HG03460 (cell line): ENCODE measurements around the gene PIERCE2.
"Not testable (repeated sequence)": the region's sequence is repeated elsewhere in the genome, so short reads cannot be mapped to it uniquely, and the experiment has no call there.

Experiments
- ATAC-seq: cut with Tn5 transposase; IDR thresholded peaks from one replicate; pipeline ENCODE4 v1.9.1; 2021; ENCODE audit not compliant: unreplicated experiment

The PIERCE2 gene

DNA sequence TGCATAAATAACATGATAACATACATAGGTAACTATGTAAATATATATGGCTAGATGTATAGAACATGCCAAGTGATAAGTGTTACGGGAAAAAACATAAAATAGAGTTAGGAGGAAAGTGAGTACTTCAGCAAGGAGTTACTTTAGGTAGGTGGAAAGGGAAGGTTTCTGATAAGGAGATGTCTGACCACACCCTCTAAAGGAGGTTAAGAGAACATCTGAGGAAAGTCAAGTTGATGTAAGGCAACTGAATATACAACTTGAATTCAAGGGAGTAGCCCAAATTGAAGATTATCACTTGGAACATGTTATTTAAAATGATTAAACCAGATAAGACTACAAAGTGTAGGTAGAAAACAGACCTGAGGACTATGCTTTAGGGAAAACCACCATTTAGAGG is 13.8 kb downstream of the PIERCE2 start:
- ATAC-seq: no peak

DNA sequence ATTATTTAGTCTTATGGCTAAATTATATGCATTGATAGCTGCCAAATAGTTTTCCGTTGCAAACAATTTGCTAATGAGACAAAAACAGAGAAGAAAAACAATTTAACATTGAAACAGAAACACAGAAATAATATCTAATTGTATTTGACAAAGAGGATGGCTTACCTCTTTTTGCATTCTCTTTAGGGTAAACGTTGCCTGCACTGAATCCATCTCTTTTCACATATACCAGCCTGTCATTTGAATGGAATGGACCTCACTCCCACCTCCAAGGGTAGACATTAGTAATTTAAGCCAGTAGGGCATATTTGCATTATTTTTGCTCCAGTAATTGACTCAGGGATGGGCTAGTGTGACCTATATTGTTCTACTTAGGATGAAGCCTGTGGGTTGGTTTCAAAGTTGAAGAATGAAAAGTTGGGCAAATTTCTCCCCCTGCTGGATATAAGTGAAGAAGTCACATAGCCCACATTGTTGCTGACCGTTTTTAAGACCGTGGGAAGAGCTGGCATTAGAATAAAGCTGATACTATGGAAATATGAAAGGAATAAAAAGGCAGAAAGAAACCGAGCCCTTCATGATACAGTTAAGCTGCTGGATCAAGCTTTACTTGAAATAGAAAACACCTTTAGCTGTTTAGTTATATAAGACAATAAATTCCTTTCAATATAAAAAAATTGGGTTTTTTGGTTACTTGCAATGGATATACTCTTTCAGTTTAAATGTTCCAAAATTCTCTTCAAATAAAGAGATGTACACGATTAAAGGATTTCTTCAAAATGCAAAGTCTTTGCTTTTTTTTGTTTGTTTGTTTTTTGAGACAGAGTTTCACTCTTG is 26.9 kb downstream of the PIERCE2 start:
- no peak for ATAC-seq

DNA sequence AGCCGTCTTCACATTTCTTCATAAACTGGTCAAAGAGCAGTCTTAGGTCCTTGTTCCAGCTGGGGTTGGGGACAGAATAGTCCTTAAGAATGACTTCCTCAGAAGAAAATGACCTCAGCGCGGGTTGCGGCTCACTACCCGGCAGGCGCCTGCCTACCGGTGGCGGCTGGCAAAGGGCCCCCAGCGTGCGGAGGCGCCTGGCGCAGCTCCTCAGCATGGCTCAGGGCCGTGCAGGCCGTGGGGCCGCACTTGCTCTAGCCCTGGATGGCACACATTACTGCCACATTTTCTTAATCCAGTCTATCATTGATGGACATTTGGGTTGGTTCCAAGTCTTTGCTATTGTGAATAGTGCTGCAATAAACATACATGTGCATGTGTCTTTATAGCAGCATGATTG is 34.8 kb downstream of the PIERCE2 start:
- not testable (repeated sequence) for ATAC-seq

DNA sequence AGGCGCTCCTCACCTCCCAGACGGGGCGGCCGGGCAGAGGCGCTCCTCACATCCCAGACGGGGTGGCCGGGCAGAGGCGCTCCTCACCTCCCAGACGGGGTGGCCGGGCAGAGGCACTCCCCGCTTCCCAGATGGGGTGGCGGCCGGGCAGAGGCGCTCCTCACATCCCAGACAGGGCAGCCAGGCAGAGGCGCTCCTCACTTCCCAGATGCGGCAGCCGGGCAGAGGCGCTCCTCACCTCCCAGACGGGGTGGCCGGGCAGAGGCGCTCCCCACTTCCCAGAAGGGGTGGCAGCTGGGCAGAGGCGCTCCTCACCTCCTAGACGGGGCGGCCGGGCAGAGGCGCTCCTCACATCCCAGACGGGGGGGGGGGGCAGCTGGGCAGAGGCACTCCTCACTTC is 37.6 kb downstream of the PIERCE2 start:
- not testable (repeated sequence) for ATAC-seq

DNA sequence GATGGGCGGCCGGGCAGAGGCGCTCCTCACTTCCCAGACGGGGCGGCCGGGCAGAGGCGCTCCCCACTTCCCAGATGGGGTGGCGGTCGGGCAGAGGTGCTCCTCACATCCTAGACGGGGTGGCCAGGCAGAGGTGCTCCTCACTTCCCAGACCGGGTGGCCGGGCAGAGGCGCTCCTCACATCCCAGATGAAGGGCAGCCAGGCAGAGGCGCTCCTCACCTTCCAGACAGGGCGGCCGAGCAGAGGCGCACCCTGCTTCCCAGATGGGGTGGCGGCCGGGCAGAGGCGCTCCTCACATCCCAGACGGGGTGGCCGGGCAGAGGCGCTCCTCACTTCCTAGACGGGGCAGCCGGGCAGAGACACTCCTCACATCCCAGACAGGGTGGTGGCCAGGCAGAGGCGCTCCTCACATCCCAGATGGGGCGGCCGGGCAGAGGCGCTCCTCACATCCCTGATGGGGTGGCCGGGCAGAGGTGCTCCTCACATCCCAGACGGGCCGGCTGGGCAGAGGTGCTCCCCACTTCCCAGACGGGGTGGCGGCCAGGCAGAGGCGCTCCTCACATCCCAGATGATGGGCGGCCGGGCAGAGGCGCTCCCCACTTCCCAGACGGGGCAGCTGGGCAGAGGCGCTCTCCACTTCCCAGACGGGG is 38.2 kb downstream of the PIERCE2 start:
- ATAC-seq: not testable (repeated sequence)

DNA sequence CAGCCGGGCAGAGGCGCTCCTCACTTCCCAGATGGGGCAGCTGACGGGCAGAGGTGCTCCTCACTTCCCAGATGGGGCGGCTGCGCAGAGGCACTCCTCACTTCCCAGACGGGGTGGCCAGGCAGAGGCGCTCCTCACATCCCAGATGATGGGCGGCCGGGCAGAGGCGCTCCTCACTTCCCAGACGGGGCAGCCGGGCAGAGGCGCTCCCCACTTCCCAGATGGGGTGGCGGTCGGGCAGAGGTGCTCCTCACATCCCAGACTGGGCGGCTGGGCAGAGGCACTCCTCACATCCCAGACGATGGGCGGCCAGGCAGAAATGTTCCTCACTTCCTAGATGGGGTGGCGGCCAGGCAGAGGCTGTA is 38.7 kb downstream of the PIERCE2 start:
- ATAC-seq: not testable (repeated sequence)

DNA sequence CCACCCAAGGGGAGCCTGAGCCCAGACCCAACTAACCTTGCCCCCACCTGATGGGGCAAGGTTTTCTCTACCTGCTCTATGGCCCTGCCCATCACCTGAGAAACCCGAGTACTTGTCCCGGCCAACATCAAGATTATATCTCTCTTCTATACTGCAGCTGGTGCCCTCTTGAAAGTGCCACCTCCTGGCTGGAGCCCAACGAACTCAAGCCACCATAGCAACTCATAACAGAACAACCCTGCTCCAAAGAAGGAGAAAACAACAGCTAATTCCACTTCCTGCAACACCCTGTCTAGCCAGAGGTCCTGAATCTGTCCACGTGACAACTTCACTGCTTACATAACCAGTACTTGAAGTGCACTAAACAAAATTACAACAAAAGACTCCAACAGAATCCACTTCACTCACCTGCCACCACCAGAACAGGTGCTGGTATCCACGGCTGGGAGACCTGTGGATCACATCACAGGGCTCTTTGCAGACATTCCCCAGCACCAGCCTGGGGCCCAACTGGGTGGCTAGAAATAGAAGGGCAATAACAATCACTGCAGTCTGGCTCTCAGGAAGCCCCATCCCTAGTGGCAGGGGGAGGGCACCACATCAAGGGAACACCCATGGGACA is 49.2 kb downstream of the PIERCE2 start:
- ATAC-seq: no peak

DNA sequence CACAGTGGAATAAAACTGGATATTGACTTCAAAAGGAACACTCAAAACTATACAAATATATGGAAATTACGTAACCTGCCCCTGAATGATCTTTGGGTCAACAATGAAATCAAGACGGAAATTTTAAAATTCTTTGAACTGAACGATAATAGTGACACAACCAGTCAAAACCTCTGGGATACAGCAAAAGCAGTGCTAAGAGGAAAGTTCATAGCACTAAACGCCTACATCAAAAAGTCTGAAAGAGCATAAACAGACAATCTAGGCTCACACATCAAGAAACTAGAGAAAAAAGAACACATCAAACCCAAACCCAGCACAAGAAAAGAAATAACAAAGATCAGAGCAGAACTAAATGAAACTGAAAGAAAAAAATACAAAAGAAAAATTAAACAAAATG is 53.2 kb downstream of the PIERCE2 start:
- no peak for ATAC-seq

DNA sequence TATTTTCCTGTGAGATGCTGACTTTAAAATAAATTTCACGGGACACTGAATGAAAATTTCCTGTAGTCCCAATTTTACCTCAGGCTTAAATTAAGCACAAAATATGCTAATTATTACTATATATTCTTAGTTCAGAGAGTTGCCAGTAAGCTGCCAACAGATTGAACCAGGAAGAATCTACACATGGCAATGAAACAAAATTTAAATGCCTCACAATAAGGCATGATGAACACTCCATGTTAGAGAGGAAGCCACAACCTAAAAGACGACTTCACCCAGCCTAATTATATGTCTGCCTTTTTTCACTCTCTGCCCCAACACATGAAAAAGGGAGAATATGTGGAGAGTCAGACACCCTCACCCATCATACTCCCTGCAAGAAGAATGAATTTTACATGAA is 60.0 kb downstream of the PIERCE2 start:
- no peak for ATAC-seq
